H9 (cell line): ENCODE results near the gene PFKP. TPM values are rescaled to one million over a fixed set of nuclear protein-coding genes. Genes with fewer than 3 reads are reported as not detected.

Source experiments
- DNase-seq: peaks from one replicate; pipeline ENCODE4 v3.0.0-alpha.2; 2017
- H2AFZ ChIP-seq: one replicate; pipeline ENCODE4 v1.6.1; 2013; ENCODE audit warnings: mild to moderate bottlenecking, low read length, control low read depth, moderate library complexity
- H2AK5ac ChIP-seq: 2 replicates; pipeline ENCODE4 v1.6.1; 2013; ENCODE audit warnings: low read length, control low read depth, mixed read lengths; ENCODE audit not compliant: insufficient read length
- H2BK120ac ChIP-seq: one replicate; pipeline ENCODE4 v1.6.1; 2013; ENCODE audit warnings: low read depth, mild to moderate bottlenecking, low read length, control low read depth, inconsistent platforms; ENCODE audit not compliant: poor library complexity, severe bottlenecking
- H2BK12ac ChIP-seq: 2 replicates; pipeline ENCODE4 v1.6.1; 2013; ENCODE audit warnings: low read length, control low read depth, mixed read lengths, low read depth; ENCODE audit not compliant: insufficient read length
- H2BK15ac ChIP-seq: 2 replicates; pipeline ENCODE4 v1.6.1; 2013; ENCODE audit warnings: low read depth, low read length, control low read depth
- H2BK20ac ChIP-seq: one replicate; pipeline ENCODE4 v1.6.1; 2013; ENCODE audit warnings: low read depth, mild to moderate bottlenecking, low read length, control low read depth, inconsistent platforms; ENCODE audit not compliant: poor library complexity, severe bottlenecking
- H2BK5ac ChIP-seq: 2 replicates; pipeline ENCODE4 v1.6.1; 2013; ENCODE audit warnings: low read length, control low read depth, mixed read lengths; ENCODE audit not compliant: insufficient read length
- H3K14ac ChIP-seq: 2 replicates; pipeline ENCODE4 v1.6.1; 2013; ENCODE audit warnings: low read length, control low read depth; ENCODE audit not compliant: insufficient read depth
- H3K18ac ChIP-seq: 2 replicates; pipeline ENCODE4 v1.6.1; 2013; ENCODE audit warnings: low read depth, mild to moderate bottlenecking, mixed read lengths, low read length, control low read depth; ENCODE audit not compliant: insufficient read length
- H3K23ac ChIP-seq: 2 replicates; pipeline ENCODE4 v1.6.1; 2013; ENCODE audit warnings: low read length, control low read depth, mixed read lengths, low read depth; ENCODE audit not compliant: insufficient read length
- H3K23me2 ChIP-seq: 2 replicates; pipeline ENCODE4 v1.6.1; 2013; ENCODE audit warnings: low read depth, mild to moderate bottlenecking, mixed read lengths, low read length, control low read depth; ENCODE audit not compliant: insufficient read length, poor library complexity, severe bottlenecking
- H3K27ac ChIP-seq: 2 replicates; pipeline ENCODE4 v1.5.1; 2013; ENCODE audit warnings: low read length, control low read depth, mixed read lengths, low read depth; ENCODE audit not compliant: insufficient read length
- H3K27me3 ChIP-seq: 2 replicates; pipeline ENCODE4 v1.6.1; 2013; ENCODE audit warnings: low read length, control low read depth, inconsistent platforms; ENCODE audit not compliant: insufficient read depth
- H3K4ac ChIP-seq: 2 replicates; pipeline ENCODE4 v1.6.1; 2013; ENCODE audit warnings: low read depth, mild to moderate bottlenecking, control low read depth, inconsistent platforms, low read length, moderate library complexity
- H3K4me1 ChIP-seq: 2 replicates; pipeline ENCODE4 v1.6.1; 2013; ENCODE audit warnings: low read length, control low read depth, inconsistent platforms; ENCODE audit not compliant: insufficient read depth
- H3K4me2 ChIP-seq: 2 replicates; pipeline ENCODE4 v1.6.1; 2013; ENCODE audit warnings: low read length, control low read depth, mixed read lengths; ENCODE audit not compliant: insufficient read length, insufficient read depth
- H3K56ac ChIP-seq: 2 replicates; pipeline ENCODE4 v1.6.1; 2013; ENCODE audit warnings: low read depth, mild to moderate bottlenecking, mixed read lengths, low read length, control low read depth; ENCODE audit not compliant: insufficient read length
- H3K79me1 ChIP-seq: 2 replicates; pipeline ENCODE4 v1.6.1; 2013; ENCODE audit warnings: low read depth, mild to moderate bottlenecking, moderate library complexity, low read length, control low read depth, inconsistent platforms; ENCODE audit not compliant: insufficient read depth, poor library complexity, severe bottlenecking
- H3K79me2 ChIP-seq: 2 replicates; pipeline ENCODE4 v1.6.1; 2013; ENCODE audit warnings: low read length, control low read depth, inconsistent platforms; ENCODE audit not compliant: insufficient read depth
- H3K9ac ChIP-seq: 2 replicates; pipeline ENCODE4 v1.6.1; 2013; ENCODE audit warnings: low read length, control low read depth, mixed read lengths; ENCODE audit not compliant: insufficient read length; ENCODE audit errors: extremely low read depth
- H3K9me3 ChIP-seq: one replicate; pipeline ENCODE4 v1.6.1; 2013; ENCODE audit warnings: low read depth, low read length, inconsistent platforms; ENCODE audit not compliant: control insufficient read depth
- H3T11ph ChIP-seq: one replicate; pipeline ENCODE4 v1.6.1; 2013; ENCODE audit warnings: mild to moderate bottlenecking, low read length, control low read depth, inconsistent platforms
- H4K20me1 ChIP-seq: one replicate; pipeline ENCODE4 v1.6.1; 2013; ENCODE audit not compliant: control insufficient read depth, insufficient read length, insufficient read depth
- H4K5ac ChIP-seq: 2 replicates; pipeline ENCODE4 v1.6.1; 2013; ENCODE audit warnings: low read depth, mild to moderate bottlenecking, mixed read lengths, low read length, control low read depth; ENCODE audit not compliant: insufficient read length
- H4K8ac ChIP-seq: replicated peaks from 2 replicates; pipeline ENCODE4 v1.6.1; 2013; ENCODE audit warnings: low read length, control low read depth, mixed read lengths, low read depth; ENCODE audit not compliant: insufficient read length
- H4K91ac ChIP-seq: 2 replicates; pipeline ENCODE4 v1.6.1; 2013; ENCODE audit warnings: low read depth, mild to moderate bottlenecking, moderate library complexity, mixed read lengths, low read length, control low read depth; ENCODE audit not compliant: insufficient read length
- H3K27ac Mint-ChIP-seq, 3 experiments: 2 replicates in 2 of 3; 3 replicates in 1 of 3; pipeline ENCODE4 v1.8.0; 2020 to 2021; ENCODE audit warnings: mixed read lengths in 3 of 3, mild to moderate bottlenecking in 1 of 3, moderate library complexity in 1 of 3
- H3K27me3 Mint-ChIP-seq: 2 replicates; pipeline ENCODE4 v1.8.0; 2021; ENCODE audit warnings: low read depth, mild to moderate bottlenecking, moderate library complexity, mixed read lengths
- H3K36me3 Mint-ChIP-seq, 3 experiments: 2 replicates in 2 of 3; 3 replicates in 1 of 3; pipeline ENCODE4 v1.8.0; 2020 to 2021; ENCODE audit warnings: low read depth in 3 of 3, mixed read lengths in 3 of 3; ENCODE audit not compliant: insufficient read depth in 1 of 3
- H3K4me1 Mint-ChIP-seq, 2 experiments: 2 replicates each; pipeline ENCODE4 v1.8.0; 2020; ENCODE audit warnings: mixed read lengths in 2 of 2
- H3K4me3 Mint-ChIP-seq, 2 experiments: 2 replicates in 1 of 2; 3 replicates in 1 of 2; pipeline ENCODE4 v1.8.0; 2020 to 2021; ENCODE audit warnings: mild to moderate bottlenecking in 2 of 2, mixed read lengths in 2 of 2, moderate library complexity in 1 of 2
- H3K9me3 Mint-ChIP-seq, 2 experiments: 2 replicates in 1 of 2; 3 replicates in 1 of 2; pipeline ENCODE4 v1.8.0; 2020; ENCODE audit warnings: mild to moderate bottlenecking in 2 of 2, mixed read lengths in 2 of 2, moderate library complexity in 1 of 2
- CTCF ChIP-seq: fragments of 200-600 bp; sonication (generic); conservative IDR thresholded peaks from 3 replicates; pipeline ENCODE4 v1.8.0; 2021; ENCODE audit warnings: antibody characterized with exemption, mild to moderate bottlenecking
- WGBS: extraction: QIAGEN DNeasy Blood & Tissue Kit; methylation state at CpG from one replicate; pipeline ENCODE4 v1.1.7; 2013; ENCODE audit warnings: missing lambda C conversion rate, low lambda C conversion rate, mixed read lengths; ENCODE audit not compliant: insufficient read length; ENCODE audit errors: extremely low coverage; 5-methylcytosine and 5-hydroxymethylcytosine counted together
- total RNA-seq: library from RNA; stranded (reverse); gene quantifications from 2 replicates; pipeline ENCODE4 v1.2.1, GENCODE V29; 2021

Gene PFKP
- total RNA-seq, 1 experiment from 2014 or later, result 145 TPM

DNA sequence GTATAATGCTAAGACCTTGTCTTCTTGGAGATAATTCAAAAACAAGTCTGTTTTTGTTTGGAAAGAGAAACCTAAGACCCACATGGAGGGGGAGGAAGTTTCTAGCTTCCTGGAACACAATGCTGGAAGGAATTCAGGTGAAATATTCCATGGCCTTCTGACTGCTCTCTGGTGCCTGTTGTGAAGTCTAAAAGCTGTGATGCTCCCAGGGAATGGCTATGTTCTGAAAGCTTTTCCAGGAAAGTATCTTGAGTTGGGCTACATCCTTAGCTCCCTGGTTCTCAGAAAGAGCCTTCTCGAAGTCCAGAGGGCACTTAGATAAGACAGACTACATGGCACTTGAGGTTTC lies 12.5 kb upstream of the PFKP start:
- H3K4me2 ChIP-seq, result no peak overlapping the region
- no peak for DNase-seq

More for the DNA sequence above, 12.5 kb upstream of the PFKP start:
- H3K4ac ChIP-seq, result no peak overlapping the region
- H4K91ac ChIP-seq, result no peak overlapping the region
- no peaks in the 10 kb centered on the region for H3K27me3 ChIP-seq
- no peak overlapping the region for H3K23ac ChIP-seq
- no peak overlapping the region for H3K9ac ChIP-seq
- H3K27ac ChIP-seq, result no peak overlapping the region
- Mint-ChIP-seq H3K27ac (no peak overlapping the region), H3K4me3 (no peak overlapping the region), H3K27me3 (peaks cover 23% of the 10 kb centered on the region), H3K36me3 (no peaks in the 10 kb centered on the region), H3K4me1 (peaks cover 34 to 38% of the 10 kb centered on the region in 2 experiments), H3K9me3 (no peaks in the 10 kb centered on the region; a peak in 1 of 5 replicates)
- H3K79me1 ChIP-seq, result no peaks in the 10 kb centered on the region
- H3K23me2 ChIP-seq, result no peaks in the 10 kb centered on the region
- no peak overlapping the region for H3K56ac ChIP-seq
- no peak overlapping the region for H2BK15ac ChIP-seq
- no peak overlapping the region for H4K8ac ChIP-seq
- WGBS, result no CpG with 5 or more reads among the region's 1 CpG
- no peak overlapping the region for H2BK12ac ChIP-seq
- H3T11ph ChIP-seq, result no peak overlapping the region
- H3K14ac ChIP-seq, result no peak overlapping the region
- H3K79me2 ChIP-seq, result no peaks in the 10 kb centered on the region
- peaks cover 2% of the 10 kb centered on the region; the same call in 1 of the 2 replicates for H3K4me1 ChIP-seq
- H2BK20ac ChIP-seq, result no peak overlapping the region
- no peak overlapping the region for H2AK5ac ChIP-seq
- no peaks in the 10 kb centered on the region for H4K20me1 ChIP-seq
- H3K18ac ChIP-seq, result no peak overlapping the region
- H4K5ac ChIP-seq, result no peak overlapping the region
- no peak overlapping the region for H2BK120ac ChIP-seq
- no peak overlapping the region for H2BK5ac ChIP-seq
- no peaks in the 10 kb centered on the region for H3K9me3 ChIP-seq
- no peak overlapping the region for H2AFZ ChIP-seq
- TF ChIP-seq CTCF, result no peak
